ENCODE data around the gene TSPAN11. TPM values are rescaled to one million over a fixed set of nuclear protein-coding genes. Genes with fewer than 3 reads are reported as not detected.
"Not testable (repeated sequence)": the region's sequence is repeated elsewhere in the genome, so short reads cannot be mapped to it uniquely, and the experiment has no call there.

Gene TSPAN11
- total RNA-seq, 2 experiments from 2014 or later = not detected

DNA sequence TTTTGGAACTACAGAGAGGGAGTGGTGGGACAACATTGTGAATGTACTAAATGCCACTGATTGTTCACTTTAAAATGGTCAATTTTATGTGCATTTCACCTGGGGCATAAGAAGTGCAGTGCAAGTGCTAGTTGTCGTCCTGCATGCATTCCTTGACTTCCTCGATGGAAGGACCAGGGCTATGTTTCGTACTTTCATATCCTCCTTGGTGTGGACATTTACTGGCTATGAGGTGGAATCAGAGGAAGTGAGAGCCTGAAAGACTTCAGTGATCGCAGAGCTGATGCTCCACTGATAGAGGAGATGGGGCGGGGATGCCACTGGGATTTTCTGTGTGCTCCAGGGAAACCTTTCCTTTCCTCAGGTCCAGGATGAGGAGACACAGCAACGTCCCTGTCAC is 93.0 kb downstream of the TSPAN11 start:
- H3K4me3 Mint-ChIP-seq = no peak overlapping the region
- no peaks in the 10 kb centered on the region for H3K4me1 Mint-ChIP-seq
- ChIA-PET POLR2A (no interaction called here), CTCF (no interaction called here)
- H3K27me3 Mint-ChIP-seq = peaks cover 32% of the 10 kb centered on the region
- H3K9me3 Mint-ChIP-seq = peaks cover 2% of the 10 kb centered on the region
- H3K36me3 Mint-ChIP-seq (ENCODE audit: low read depth) = no peaks in the 10 kb centered on the region
- no peak for DNase-seq
- no peak overlapping the region for H3K27ac Mint-ChIP-seq

DNA sequence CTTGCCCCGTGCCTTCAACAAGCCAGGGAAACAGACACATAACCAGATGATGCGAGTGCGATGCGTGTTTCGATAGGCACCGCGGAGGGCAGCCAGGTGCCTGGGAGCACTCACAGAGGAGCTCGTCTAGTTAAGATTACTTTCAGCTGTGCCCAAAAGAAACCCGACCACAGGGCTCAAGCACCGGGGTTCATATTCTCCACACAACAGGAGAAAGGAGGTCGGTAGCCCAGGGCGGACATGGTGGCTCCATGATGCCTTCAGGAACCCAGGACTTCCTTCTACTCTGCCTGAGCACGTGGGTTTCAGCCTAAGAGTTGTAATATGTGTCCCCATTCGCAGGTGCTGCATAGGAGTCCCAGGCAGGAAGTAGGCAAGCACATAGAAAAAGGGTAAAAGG is 93.4 kb downstream of the TSPAN11 start:
- ChIA-PET CTCF (no interaction called here), POLR2A (no interaction called here)
- H3K9me3 Mint-ChIP-seq = peaks cover 2% of the 10 kb centered on the region
- H3K4me3 Mint-ChIP-seq = no peak overlapping the region
- no peaks in the 10 kb centered on the region for H3K36me3 Mint-ChIP-seq (ENCODE audit: low read depth)
- DNase-seq = no peak
- H3K27ac Mint-ChIP-seq = no peak overlapping the region
- no peaks in the 10 kb centered on the region for H3K4me1 Mint-ChIP-seq
- peaks cover 32% of the 10 kb centered on the region for H3K27me3 Mint-ChIP-seq

DNA sequence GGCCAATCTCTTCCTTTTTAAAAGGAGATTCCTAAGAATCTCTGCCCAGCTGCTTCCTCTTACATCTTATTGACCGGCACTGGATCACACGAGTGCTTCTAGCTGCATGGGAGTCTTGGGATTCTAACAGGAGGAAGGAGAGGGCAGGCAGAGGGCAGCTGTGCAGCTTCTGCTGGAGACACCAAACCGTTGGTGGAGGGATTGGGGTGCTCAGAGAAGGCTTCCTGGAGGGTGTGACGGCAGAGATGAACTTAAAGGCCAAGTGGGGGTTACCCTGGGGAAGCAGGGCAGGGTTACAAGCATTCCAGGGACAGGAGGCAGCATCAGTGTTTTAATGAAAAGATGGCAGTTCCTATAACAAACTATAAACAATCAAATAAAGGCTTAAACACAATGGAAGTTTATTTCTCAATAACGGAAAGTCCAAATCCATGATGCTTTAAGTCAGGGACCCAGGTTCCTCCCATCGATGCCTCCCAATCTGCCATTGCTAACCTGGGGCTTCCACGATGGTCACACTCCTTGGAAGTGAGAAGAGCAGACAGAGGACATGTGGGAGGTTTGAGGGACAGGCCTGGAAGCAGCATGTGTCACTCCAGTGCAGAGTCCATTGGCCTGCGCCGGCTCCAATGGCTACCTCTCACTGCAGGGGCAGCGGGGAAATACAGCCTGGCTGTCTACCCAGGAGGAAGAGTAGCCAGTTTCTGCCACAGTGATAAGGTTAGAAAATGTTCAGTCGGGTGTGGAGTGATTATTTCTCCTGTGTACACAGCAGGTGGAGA is 94.0 kb downstream of the TSPAN11 start:
- ChIA-PET POLR2A (no interaction called here), CTCF (no interaction called here)
- Mint-ChIP-seq H3K36me3 (ENCODE audit: low read depth) (no peaks in the 10 kb centered on the region), H3K4me1 (no peaks in the 10 kb centered on the region), H3K4me3 (no peak overlapping the region), H3K27ac (no peak overlapping the region), H3K27me3 (peaks cover 32% of the 10 kb centered on the region), H3K9me3 (peaks cover 2% of the 10 kb centered on the region)
- DNase-seq = no peak

DNA sequence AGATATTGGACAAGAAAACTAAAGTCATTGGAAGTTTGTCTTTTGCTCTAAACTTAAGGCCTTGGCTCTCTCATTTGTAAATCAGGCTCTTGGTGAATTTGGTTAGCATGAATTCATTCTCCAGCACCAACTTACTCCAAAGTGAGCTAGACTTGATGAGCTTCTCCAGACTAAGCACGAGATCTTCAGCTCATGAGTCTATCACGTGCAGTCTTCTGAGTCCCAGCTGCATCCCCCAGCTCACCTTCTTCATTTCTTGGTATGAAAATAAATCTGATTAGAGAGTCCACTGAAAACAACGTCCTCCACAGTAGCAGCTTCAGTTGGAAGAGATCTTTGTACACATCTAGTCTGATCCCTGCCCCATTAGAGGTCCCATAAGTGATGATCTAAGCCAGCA is 94.6 kb downstream of the TSPAN11 start:
- Mint-ChIP-seq H3K27ac (no peak overlapping the region), H3K4me3 (no peak overlapping the region), H3K9me3 (peaks cover 2% of the 10 kb centered on the region), H3K36me3 (ENCODE audit: low read depth) (no peaks in the 10 kb centered on the region), H3K27me3 (peaks cover 35% of the 10 kb centered on the region), H3K4me1 (no peaks in the 10 kb centered on the region)
- POLR2A ChIA-PET = no interaction called here
- CTCF ChIA-PET = no interaction called here
- DNase-seq = no peak

DNA sequence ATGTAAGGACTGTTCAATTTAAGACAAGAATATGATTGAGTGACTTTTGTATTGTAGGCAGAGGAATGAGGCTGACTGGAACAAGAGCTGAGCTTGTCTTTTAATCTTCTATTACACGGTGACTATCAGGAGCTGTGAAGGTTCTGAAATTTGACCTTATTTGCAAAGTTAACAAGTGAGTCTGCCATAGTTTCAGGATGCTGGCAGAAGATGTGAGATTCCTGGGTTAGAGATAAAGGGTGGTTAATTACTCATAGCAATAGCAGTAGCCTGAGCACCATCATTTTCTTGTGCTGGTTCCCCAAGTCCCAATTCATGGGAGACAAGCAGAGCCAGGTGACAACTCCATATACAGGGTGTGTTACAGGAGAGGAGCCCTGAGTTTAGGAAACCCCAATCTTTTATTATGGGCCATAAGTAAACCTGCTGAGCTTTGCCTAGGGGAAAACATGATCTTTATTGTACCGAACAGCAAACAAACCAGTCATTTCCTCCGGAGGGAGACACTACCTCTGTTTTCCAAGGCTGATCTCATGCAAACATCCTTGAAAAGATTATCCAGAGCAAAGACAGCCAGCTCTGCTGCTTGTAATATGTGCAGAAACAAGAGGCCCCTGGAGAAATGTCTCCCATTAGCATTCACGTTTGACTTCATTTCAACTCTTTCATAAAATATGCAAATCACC is 95.4 kb downstream of the TSPAN11 start:
- H3K27me3 Mint-ChIP-seq = peaks cover 35% of the 10 kb centered on the region
- DNase-seq = no peak
- no peaks in the 10 kb centered on the region for H3K36me3 Mint-ChIP-seq (ENCODE audit: low read depth)
- no peaks in the 10 kb centered on the region for H3K4me1 Mint-ChIP-seq
- H3K27ac Mint-ChIP-seq = no peak overlapping the region
- H3K9me3 Mint-ChIP-seq = peaks cover 2% of the 10 kb centered on the region
- ChIA-PET POLR2A (no interaction called here), CTCF (no interaction called here)
- H3K4me3 Mint-ChIP-seq = no peak overlapping the region

DNA sequence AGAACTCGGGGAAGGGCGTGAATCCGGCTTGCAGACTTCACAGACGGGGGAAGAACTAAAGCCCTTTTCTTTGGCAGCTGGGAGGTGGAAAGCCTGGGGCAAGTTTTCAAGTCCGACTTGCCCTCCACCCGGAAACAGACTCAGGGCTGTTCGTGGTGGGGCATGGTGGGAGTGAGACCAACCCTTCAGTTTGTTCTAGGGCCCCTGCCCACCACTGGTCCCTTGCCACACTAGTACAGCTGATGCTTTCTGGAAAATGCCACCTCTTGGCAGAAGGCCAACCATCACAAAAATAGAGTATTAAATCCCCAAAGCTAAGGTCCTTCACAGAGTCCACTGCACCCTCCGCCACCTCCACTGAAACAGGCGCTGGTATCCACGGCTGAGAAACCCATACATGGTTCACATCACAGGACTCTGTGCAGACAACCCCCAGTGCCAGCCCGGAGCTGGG is 96.8 kb downstream of the TSPAN11 start:
- H3K27me3 Mint-ChIP-seq = peaks cover 32% of the 10 kb centered on the region
- H3K27ac Mint-ChIP-seq = no peak overlapping the region
- H3K4me3 Mint-ChIP-seq = no peak overlapping the region
- ChIA-PET POLR2A (no interaction called here), CTCF (interaction anchor here (0.6 kb wide), 1 partner anchor 176 kb away, joined by 3 read pairs; no protein-coding TSS in a partner anchor)
- H3K4me1 Mint-ChIP-seq = no peaks in the 10 kb centered on the region
- peaks cover 2% of the 10 kb centered on the region for H3K9me3 Mint-ChIP-seq
- DNase-seq = no peak
- H3K36me3 Mint-ChIP-seq (ENCODE audit: low read depth) = no peaks in the 10 kb centered on the region

DNA sequence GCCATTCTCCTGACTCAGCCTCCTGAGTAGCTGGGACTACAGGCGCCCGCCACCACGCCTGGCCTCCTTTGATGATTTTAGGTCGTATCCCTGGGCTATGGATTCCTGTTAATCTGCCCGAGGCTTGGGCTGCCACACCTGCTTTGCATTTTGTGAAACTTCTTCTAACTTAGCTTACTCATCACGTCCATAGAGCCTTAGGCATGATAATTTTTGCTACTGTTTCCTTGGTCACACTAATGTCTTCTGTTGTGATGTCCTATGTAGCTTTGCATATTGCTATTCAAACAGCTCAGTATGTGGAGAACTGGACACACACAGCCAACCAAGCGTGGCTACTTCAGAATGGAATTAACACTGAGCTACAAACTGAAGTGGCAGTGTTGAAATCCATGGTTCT is 99.7 kb downstream of the TSPAN11 start:
- Mint-ChIP-seq H3K27ac (no peak overlapping the region), H3K4me1 (no peaks in the 10 kb centered on the region), H3K36me3 (ENCODE audit: low read depth) (no peaks in the 10 kb centered on the region), H3K4me3 (no peak overlapping the region), H3K9me3 (no peaks in the 10 kb centered on the region), H3K27me3 (peaks cover 28% of the 10 kb centered on the region)
- DNase-seq = no peak
- ChIA-PET POLR2A (interaction anchor here (1.1 kb wide), 1 partner anchor 15 kb away, joined by 3 read pairs; no protein-coding TSS in a partner anchor), CTCF (no interaction called here)

DNA sequence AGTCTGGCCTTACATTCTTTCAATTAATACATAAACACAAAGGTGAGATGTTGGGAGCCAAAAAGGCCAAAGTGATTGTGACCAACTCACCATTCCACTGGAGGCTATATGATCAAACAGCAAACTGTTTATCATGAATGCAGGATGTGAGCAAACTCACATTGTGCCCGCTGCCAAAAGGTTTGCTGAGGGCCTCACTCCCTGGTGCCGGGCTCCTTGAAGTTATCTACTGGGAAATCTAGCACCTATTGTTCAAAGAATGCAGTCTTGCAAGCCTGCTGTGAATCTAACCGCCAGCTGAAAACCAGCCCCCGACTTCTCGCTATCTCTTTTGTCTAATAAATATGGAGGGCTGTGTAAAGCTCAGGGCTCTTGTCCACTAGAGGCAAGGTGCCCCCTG is 100.5 kb downstream of the TSPAN11 start:
- DNase-seq; H3K27ac Mint-ChIP-seq; H3K4me1 Mint-ChIP-seq; H3K36me3 Mint-ChIP-seq (ENCODE audit: low read depth); H3K4me3 Mint-ChIP-seq; CTCF ChIA-PET; H3K9me3 Mint-ChIP-seq: not testable (repeated sequence)
- peaks cover 23% of the 10 kb centered on the region for H3K27me3 Mint-ChIP-seq
- POLR2A ChIA-PET = interaction anchor here (1.1 kb wide), 1 partner anchor 15 kb away, joined by 3 read pairs; no protein-coding TSS in a partner anchor

DNA sequence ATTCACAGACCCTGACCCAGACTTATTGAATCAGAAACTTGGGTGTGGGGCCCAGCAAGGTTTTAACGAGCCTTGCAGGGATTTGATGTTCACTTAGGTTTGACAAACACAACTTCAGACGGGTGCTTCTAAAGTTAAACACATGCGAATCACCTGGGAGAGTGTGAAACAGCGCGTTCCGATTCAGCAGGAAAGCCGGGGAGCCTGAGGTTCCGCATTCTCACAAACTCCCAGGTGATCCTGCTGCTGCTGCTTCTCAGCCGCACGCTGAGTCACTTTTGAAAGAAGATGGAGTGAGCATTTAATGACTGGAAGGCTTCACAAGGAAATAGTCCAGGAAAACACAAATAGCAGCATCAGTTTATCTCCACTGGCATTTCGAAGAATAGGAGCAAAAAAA is 102.9 kb downstream of the TSPAN11 start:
- ChIA-PET CTCF (no interaction called here), POLR2A (no interaction called here)
- H3K9me3 Mint-ChIP-seq = no peaks in the 10 kb centered on the region
- DNase-seq = no peak
- H3K27me3 Mint-ChIP-seq = peaks cover 23% of the 10 kb centered on the region
- H3K36me3 Mint-ChIP-seq (ENCODE audit: low read depth) = no peaks in the 10 kb centered on the region
- H3K4me1 Mint-ChIP-seq = no peaks in the 10 kb centered on the region
- no peak overlapping the region for H3K27ac Mint-ChIP-seq
- H3K4me3 Mint-ChIP-seq = no peak overlapping the region

DNA sequence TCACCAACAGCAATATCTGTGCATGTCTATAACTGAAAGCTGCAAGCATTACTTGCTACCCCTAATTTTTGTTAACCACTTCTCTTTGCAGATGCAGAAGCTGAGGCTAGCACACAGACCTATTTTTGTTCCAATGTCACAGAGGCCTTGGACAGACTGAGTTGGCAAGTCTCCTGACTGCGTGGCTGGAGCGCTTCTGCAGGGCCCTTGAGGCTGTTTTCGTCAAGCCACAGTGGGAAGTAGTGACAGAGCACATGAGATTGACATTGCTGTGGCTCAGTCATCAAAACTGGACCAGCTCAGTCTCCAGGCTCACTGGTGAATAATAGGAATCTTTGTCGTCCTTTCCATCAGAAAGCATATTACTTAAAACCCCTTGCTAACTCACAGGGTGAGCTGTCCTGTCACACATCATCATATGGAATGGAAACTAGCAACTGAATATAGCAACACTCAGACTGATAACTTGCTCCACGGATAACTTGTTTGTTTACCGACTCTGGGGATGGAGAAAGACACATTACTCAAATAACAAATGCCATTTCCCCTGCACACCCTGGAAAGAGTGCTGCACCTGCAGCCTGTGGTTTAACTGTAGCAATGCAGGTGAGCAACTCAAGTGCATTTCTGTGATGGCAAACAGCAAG is 103.5 kb downstream of the TSPAN11 start:
- no peak overlapping the region for H3K27ac Mint-ChIP-seq
- H3K4me3 Mint-ChIP-seq = no peak overlapping the region
- peaks cover 20% of the 10 kb centered on the region for H3K27me3 Mint-ChIP-seq
- H3K4me1 Mint-ChIP-seq = no peaks in the 10 kb centered on the region
- H3K36me3 Mint-ChIP-seq (ENCODE audit: low read depth) = no peaks in the 10 kb centered on the region
- POLR2A ChIA-PET = no interaction called here
- no peaks in the 10 kb centered on the region for H3K9me3 Mint-ChIP-seq
- CTCF ChIA-PET = no interaction called here
- DNase-seq = no peak

DNA sequence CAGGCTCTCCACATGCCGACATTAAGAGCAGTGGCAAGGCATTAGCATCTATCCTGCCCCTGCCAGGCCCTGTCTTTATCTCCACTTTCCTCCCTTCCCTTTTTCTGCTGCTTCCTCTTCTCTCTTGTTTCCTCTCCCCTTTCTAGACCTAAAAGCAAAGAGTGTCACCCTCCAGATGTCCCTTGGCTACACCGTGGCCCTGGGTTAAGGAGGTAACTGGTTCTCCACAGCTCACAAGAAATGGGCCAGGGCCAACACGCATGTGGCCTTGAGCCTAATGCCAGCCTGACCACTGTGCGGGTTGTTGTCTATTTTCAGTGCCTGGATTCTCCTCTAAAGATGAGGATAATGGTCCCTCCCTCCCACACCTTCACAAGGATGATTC is 105.4 kb downstream of the TSPAN11 start:
- Mint-ChIP-seq H3K27ac (no peak overlapping the region), H3K4me1 (no peaks in the 10 kb centered on the region), H3K4me3 (no peak overlapping the region), H3K9me3 (no peaks in the 10 kb centered on the region), H3K27me3 (peaks cover 16% of the 10 kb centered on the region), H3K36me3 (ENCODE audit: low read depth) (no peaks in the 10 kb centered on the region)
- ChIA-PET POLR2A (no interaction called here), CTCF (no interaction called here)
- DNase-seq = no peak

DNA sequence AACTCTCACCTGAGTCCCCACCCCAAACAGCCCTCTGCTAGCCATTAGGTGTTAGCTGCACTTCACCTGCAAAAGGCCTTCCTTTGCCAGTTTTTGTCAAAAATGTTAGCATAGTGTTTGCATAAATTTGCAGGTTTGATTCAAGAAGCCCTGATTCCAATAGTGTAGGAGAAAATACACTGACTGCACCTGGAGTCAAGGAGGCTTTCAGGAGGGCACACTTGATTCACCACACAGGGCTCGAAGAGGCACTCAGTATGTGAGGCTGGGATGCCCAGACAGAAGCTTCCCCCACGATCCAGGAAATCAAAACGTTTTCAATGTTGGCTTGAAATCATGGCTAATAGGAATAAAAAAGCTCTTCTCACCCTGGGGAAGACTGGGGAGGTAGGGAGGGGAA is 106.6 kb downstream of the TSPAN11 start:
- Mint-ChIP-seq H3K9me3 (no peaks in the 10 kb centered on the region), H3K36me3 (ENCODE audit: low read depth) (no peaks in the 10 kb centered on the region), H3K4me1 (no peaks in the 10 kb centered on the region), H3K4me3 (no peak overlapping the region), H3K27ac (no peak overlapping the region), H3K27me3 (peaks cover 16% of the 10 kb centered on the region)
- ChIA-PET CTCF (no interaction called here), POLR2A (no interaction called here)
- no peak for DNase-seq

DNA sequence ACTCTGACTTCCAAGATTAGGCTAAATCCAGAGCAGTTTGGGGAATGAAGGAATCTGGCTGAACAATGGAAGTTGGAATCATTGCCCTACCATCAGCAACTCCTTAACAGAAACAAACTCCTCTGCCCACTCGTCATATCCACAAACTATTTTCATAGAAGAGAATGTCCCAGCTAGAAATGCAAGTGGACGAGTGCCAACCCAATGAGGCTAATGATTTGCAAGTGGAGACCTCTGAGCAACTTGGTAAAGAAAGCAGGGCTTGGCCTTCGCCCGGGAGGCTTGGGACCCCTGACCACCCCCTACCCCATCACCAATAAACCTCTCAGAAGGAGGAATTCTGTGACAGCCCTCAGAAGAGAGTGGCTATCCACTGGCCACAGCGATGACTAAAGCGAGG is 107.1 kb downstream of the TSPAN11 start:
- Mint-ChIP-seq H3K4me1 (no peaks in the 10 kb centered on the region), H3K4me3 (no peak overlapping the region), H3K27me3 (peaks cover 16% of the 10 kb centered on the region), H3K9me3 (no peaks in the 10 kb centered on the region), H3K36me3 (ENCODE audit: low read depth) (no peaks in the 10 kb centered on the region), H3K27ac (no peak overlapping the region)
- ChIA-PET POLR2A (no interaction called here), CTCF (interaction anchor here (0.6 kb wide), 1 partner anchor 185 kb away, joined by 3 read pairs; no protein-coding TSS in a partner anchor)
- no peak for DNase-seq
